Measurements from ENCODE around the gene MRPL1.

The MRPL1 gene

DNA sequence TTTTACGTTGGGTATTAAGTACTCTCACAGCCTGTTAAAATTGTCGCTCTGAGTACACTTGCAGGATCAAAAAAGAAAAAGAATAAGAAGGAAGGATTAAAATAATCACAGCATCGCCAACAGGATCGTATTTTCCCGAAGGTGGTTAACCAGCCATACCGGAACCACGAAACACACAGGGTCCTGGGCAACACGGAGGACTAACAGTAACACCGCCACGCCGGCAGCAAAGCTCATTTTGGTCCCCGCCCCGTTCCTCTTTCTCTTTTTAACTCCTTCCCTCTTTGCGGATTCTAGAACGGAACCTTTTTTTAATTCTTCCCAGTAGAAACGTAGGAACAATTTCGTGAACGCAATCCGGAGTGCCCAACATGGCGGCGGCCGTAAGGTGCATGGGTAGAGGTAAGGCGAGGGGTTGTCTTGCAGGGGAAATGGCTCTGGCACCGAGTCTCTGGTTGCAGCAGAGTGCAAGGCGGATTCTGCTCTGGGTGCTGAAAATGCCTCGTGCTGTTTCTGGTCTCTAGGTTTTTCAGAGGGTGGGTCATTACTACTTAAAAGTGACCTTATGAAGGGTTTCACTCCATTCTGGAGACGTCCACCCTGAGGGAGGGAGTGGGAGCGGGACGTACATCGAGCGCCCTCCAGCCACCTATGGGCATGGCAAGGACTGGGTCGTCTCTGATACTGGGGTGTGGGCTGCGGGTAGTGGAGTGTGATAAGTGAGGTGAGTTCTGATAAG is at the start of gene MRPL1:
Gene MRPL1 (plus strand): TSS at position 353 of the 739 bp plus-strand sequence. CDS start 19 bp downstream, at position 372.
- DNase-seq (ENCODE audit: low read depth in 2 of 2): peak; percentile 72 to 84

DNA sequence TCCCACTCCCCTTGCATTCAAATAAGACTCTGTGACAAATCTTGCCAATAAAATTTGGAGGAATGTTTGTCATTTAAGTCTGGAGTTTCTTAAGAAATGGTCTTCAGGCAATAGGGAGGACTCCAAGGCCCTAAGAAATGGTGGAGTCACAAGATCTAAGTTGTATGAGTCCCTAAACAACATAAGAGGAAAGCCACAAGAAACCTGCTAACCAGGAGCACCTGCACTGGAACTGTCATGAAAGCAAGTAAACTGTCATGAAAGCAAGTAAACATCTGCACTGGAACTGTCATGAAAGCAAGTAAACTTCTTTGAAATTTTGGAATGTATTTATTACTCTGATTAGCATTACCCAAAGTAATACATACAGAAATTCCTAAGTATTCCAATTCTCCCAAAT is 47.0 kb upstream of the MRPL1 start:
- DNase-seq (ENCODE audit: low read depth in 2 of 2): no peak

DNA sequence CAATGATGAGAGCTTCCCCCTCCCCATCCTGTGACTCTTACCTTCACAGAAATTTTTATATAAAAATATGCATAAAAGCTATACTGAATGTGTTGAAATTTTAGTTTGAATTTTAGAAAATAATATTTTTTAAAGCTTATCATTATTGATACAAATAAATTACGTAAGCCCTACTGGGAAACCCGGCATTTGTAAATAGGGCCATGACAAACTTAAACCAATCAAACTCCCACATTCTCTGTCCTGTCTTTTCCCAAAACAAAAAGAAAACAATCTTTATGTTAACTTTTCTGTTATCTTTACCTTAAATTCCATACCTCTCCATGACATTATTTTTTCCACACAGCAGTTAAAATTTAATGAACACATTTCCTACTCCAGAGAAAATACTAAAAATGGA is 46.1 kb upstream of the MRPL1 start:
- no peak for DNase-seq (ENCODE audit: low read depth in 2 of 2)

DNA sequence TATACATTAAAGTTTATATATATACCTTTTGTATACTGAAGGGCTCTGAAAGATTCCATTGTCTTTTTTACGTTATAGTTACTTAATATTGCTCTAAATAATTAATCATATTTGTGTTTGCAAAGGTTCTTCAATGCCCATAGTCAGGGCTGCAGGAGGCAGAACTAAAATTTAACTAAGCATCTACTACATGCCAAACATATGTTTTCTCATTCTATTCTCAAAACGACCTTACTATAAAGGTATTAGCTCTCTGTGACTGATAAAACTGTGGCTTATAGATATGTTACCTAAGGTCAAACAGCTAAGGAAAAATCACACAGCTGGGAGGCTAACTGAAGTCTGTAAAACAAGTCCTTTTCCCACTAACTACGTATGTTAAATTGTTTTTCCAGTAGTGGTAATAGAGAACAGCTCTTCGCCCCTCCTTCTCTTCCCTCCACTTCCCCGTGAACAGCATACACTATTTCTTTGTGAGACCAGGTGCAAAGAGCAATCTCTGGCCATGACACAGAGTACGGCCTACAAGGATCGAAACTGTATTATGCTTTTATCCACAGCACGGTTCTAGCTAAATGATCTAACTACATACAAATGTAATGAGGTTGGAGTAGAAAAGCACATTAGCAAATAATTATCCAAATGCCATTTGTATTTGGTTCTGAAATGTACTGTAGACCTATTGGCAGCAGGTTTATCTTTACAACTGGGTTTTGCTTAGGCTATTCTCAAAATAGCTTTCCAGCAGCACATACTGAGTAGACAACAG is 45.1 kb upstream of the MRPL1 start:
- DNase-seq (ENCODE audit: low read depth in 2 of 2): no peak

DNA sequence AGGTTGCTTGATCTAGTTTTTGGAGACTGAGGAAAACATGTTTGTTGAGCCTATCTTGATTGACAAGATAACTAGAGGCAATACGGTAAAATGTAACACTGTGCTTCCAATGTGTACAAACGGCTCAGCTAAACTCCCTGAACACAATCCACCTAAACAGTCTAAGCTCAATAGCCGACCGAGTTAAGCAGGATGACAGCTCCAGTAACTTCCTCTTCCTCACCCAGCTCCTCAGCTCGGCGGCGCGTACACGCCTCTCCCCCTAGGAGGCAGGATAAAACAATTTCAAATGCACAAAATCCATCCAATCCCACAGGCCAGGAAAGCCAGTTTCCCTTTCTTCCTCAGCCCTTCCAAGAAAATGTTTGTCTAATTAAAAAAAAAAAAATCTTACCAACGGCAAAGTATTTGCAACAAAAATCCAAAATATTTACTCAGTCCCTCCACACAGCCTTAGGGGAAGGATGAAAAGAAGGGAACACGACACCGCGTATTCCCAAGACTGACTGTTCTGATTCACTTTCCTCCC is 44.5 kb upstream of the MRPL1 start:
- peak in 1 of 2 donors; percentile 7 for DNase-seq (ENCODE audit: low read depth in 2 of 2)

DNA sequence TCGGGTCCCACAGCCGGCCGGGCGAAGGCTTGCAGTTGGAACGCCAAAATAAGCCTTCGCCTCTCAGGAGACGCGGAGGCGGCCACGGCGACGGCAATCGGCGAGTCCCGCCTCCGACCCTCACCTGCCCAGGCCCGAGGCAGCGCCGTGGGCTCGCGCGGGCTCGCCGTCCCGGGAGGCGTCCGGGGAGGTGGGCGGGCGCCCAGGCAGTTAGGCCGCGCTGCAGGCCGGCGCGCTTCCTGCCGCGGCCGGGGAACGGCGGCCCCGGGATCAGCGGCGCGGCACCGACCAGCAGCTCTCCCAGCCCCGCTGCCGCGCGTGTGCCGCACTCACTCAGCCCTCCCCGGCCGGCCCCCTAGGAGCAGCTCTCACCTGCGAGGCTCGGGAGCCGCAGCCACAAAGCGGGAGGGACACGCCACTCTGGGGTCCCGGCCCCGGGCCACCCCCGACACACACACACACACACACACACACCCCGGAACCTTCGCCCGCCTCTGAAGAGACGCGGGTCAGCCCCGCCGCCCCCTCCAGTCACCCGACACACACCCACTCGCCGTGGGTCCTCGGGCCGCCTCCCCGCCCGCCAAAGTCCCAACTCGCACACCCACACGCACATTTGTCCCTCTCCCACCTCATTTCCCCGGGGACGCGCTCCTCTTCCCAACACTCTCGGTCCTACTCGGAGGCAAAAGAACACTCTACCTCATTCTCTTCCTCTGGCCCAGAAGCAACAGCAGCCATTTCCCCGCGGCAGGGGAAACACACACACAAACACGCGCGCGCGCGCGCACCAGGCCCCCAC is 43.8 kb upstream of the MRPL1 start, which contains the start of gene CNOT6L:
Gene CNOT6L (minus strand): TSS at position 767 of the 802 bp plus-strand sequence. CDS start 60 bp downstream, at position 707.
- peak; percentile 73 to 75 for DNase-seq (ENCODE audit: low read depth in 2 of 2)

DNA sequence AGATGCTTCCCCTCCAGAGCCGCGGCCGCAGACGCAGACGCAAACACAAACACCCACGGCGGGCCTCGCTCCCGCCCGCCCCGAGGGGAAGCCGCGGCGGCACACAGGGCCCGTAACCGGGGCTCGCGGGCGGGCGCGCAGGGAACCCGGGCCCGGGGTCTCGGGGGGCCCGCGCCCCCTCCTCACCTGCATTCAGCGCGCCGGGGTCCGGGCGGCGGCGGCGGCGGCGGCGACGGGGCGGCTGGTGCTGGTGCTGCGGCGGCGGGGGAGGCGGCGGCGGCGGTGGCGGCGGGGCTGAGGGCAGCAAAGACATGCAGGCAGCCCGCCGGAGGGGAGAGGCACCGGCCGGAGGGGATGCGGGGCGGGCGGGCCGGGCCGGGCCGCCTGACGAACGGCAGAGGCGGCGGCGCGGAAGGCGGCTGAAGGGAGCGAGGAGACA is 43.2 kb upstream of the MRPL1 start:
- DNase-seq (ENCODE audit: low read depth in 2 of 2): no peak

DNA sequence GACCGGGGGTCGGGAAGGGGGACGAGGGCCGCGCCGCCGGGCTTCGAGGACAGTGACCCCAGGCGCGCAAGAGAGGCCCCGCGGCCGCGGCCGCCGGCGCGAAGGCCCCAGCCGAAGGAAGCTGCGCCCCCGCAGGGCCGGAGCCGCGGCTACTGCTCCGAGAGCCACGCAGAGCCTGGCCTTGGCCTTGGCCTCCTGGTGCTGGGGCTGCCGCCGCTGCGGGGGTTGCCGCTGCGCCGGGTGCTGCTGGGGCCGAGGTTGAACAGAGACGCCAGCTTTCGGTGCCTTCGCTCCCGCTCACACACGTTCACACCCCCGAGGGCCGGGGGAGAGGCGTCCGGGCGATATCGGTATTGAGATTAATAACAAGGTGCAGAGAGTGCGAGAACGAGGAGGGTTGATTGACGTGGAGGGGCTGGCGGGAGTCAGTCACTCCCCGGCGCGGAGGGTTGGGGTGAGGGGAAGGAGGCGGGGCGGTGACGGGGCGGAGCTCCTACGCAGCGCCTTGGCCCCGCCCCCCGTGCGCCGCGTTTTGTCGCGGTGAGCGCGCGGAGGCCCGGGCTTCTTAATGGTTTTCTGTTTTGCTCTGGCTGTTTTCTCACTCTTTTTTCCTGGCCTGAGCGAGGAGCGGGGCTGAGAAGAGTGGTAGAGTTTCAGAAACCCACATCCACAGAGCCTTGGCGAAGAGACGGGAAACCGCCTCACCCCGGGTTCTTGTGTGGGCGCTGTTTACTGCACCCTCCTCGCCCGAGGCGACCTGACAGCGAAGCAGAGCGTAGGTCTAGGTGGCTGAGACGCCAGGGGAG is 42.6 kb upstream of the MRPL1 start:
- DNase-seq (ENCODE audit: low read depth in 2 of 2): peak; percentile 88 to 90

DNA sequence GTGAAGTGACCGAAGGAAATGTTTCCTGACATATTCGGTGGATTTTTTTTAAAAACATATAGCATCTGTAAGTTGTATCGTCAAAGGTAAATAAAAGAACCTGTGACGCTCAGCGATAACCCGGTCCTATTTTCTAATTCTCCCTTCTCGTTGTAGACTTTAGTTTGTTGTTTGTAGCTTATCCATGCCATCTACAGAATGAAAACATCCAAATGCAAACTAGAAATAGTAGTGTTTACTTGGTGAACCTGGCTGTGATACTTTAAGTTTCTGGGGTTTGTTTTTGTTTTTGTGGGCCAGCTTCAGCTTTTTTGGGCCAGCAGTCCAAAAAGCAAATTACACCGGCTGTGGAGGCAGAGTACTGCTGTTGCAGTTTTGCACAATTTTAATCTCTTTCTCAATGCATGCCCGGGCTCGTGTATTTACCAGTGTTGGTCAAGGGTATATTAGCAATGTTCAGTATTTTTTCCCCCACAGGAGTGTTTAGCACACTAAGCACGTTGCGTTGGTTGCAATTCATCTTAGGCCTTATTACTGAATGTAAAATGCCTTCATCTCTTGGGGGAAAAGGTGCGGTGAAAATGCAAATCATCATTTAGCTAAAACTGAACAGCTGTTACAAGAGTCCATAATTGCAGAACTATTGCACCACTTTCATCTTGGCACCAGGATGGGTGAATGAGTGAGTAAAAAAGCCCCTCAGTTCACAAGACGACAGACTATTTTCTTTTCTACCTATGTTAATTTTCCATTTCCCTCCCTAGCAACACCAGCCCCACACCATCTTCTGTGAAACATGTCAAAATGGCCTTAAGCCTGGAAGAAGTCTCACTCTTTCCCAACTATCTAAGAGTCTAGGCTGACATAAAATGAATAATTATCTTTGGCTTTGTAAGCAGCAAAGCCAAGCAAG is 41.7 kb upstream of the MRPL1 start:
- DNase-seq (ENCODE audit: low read depth in 2 of 2): no peak

DNA sequence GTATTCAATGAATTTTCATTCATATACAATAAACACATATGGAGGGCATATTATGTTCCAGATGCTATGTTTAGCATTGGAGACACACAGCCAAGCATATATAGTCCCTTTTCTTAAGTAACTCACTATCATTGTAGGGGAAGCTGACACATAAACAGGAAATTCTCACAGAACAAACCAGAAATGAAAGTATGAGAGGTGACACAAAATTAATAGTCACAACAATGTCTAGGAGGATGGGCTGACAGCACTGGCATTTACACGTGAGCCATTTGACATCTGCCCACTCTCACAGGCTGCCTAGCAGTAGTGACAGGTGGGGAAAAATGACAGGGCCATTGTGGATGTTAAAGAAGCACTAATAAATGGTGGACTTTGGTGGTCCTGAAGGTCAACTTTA is 40.9 kb upstream of the MRPL1 start:
- peak in 1 of 2 donors; percentile 38 for DNase-seq (ENCODE audit: low read depth in 2 of 2)

DNA sequence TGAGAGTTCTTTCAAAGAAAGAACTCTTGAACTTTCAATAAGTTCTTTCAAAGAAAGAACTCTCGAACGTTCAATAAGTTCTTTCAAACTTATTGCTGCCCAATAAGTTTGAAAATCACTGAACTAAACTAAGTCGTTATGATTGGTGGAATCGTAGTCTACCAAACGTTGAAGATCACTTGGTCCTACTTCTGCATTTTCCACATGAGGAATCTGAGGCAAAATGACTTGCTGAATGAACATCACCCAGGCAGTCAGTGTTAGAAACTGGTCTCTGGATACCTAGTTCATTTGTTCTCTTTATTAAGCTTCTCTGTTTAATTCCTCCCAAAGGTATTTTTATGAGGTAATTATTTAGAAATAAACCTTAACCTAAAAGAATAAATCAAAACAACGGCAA is 36.4 kb upstream of the MRPL1 start:
- no peak for DNase-seq (ENCODE audit: low read depth in 2 of 2)

DNA sequence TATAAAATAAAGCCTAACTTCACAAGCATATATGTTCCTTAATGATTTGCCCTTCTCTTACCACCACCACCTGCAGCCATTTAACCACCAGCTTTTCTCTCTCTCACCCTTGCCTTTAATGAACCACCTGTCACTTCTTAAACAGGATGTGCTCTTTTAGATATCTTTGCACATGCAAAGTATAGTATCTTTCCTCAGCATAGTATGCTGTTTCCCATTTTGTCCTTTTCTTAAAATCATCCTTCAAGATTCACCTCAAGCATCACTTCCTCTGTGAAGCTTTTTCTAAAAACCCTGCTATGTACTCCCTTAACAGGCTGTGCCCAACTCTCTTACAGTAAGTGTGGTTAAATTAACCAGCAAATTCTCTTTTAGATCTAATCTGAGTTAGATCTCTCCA is 35.3 kb upstream of the MRPL1 start:
- DNase-seq (ENCODE audit: low read depth in 2 of 2): no peak

DNA sequence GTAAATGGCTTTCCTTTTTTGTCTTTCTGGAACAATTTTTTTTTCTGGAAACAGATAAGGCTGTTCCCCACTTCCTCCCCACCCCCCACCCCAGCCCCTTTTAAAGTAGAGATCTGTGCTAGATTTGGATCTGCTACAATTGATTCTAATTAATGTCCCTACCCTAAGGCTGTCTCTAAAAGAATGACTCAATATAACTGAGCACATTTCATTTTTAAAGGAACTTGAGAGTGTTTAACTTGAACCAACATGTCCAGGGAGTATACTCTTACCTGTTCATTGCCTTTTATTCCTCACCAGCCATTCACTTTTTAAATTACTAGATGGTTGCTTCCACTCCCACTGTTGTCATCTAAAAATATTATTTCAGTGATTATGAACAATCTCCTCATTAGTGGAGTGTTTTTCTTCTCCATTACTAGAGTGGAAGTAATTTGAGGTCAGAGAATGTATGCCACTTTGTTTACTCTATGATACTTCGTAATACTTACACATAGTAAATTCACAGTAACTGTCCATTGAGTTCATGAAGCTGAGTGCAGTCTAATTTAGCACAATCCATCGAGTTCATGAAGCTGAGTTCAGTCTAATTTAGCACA is 29.4 kb upstream of the MRPL1 start:
- DNase-seq (ENCODE audit: low read depth in 2 of 2): no peak

DNA sequence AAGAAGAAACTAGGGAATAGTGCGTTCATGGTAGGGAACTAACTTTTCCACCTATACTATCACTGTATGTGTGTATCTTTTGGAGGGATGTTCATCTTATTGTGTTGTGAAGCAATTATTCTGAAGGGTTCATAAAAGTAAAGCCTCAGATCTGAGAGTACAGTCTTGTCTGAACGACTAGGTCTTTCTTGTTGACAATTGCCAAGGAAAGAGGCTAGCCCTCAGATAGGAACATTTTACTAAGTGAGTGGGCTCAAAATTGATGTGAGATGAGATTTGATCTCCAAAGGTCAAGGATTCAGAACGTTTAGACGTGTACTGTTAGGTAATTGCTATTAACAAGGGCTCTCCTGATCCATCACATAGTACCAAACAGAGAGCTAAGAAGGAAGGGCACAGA is 28.2 kb upstream of the MRPL1 start:
- DNase-seq (ENCODE audit: low read depth in 2 of 2): no peak

DNA sequence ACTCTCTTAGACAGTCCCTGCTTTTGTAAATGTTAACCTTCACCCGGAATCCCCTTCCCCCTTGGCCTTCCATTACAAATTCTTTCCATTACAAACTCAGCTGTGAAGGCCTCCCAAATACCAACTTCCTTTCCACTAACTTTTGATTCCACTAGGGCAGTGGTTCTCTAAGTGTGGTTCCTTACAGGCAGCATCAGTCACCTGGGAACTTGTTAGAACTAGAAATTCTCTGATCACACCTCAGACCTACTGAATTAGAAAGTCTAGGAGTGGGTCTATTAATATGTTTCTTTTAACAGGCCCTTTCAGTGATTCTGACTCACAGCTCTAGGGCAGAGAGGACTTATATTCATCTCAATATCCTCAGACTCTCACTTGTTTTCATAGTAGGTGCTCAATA is 19.0 kb upstream of the MRPL1 start:
- no peak for DNase-seq (ENCODE audit: low read depth in 2 of 2)

DNA sequence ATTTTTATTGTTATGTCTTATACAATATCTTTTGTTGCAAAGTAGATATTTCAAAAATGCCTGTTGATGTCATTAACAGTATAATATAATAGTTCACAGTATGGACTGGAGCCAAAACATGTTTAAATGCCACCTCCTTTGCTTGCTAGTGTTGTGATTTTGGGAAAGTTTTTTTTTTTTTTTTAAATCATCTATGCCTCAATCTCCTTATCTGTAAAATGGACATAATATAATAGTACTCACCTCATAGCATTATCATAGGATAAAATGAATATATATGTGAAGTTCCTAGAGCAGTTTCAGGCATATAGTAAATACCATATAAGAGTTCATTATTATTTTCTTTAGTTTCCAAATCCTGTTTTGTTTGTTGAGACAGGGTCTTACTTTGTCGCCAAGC is 18.3 kb upstream of the MRPL1 start:
- no peak for DNase-seq (ENCODE audit: low read depth in 2 of 2)

DNA sequence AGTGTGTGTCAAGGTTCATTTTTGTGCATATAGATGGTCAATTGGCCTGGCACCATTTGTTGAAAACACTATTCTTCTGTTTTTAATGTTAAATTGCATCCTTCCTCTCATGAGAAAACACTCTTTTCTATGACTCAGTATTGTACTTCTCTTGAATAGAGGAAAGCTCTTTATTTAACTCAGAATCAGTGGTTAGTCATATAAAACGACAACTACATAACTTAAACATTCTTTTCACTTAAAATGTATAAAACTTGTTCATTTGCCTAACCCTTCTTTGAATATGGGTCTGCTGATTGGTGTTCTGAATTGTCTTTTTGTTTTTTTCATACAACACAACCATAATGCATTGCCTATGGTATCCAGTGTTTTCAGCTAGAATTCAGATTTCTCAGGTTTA is 17.2 kb upstream of the MRPL1 start:
- DNase-seq (ENCODE audit: low read depth in 2 of 2): no peak

DNA sequence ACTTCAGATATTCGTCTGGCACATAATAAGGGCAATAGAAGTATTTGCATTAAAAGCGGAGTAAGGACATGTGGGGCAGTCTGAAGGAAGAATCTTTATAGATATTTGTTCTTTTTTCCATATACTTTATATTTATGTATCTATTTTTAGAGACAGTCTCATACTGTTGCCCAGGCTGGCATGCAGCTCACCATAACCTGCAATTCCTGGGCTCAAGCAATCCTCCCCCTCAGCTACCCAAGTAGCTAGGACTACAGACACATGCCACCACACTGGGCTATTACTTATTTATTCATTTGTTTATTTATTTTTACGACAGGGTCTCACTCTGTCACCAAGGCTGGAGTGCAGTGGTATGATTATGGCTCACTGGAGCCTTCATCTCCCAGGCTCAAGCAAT is 16.7 kb upstream of the MRPL1 start:
- DNase-seq (ENCODE audit: low read depth in 2 of 2): no peak

DNA sequence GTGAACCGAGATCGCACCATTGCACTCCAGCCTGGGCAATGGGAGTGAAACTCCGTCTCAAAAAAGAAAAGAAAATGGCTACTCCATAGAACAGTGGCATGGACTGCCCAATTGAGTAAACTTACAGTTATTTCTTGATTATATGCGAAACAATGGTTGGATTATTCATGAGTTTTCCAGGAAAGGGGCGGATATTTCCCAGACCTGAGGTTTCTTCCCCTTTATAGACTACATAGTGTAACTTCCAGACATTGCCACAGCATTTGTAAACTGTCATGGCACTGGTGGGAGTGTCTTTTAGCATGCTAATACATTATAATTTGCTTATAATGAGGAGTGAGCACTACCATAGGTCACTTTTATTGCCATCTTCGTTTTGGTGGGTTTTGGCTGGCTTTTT is 14.1 kb upstream of the MRPL1 start:
- DNase-seq (ENCODE audit: low read depth in 2 of 2): no peak
